Hepatic stellate cell (primary cell): ENCODE measurements around the gene PIGM.
"Not testable (repeated sequence)": the region's sequence is repeated elsewhere in the genome, so short reads cannot be mapped to it uniquely, and the experiment has no call there.

Experiments
- DNase-seq: peaks from one replicate; pipeline ENCODE4 v3.0.0; 2011; ENCODE audit warnings: low spot score

Gene PIGM

GRCh38 chr1:160061369-160062229 lies 29.8 kb upstream of the PIGM start:
- no peak for DNase-seq

DNA sequence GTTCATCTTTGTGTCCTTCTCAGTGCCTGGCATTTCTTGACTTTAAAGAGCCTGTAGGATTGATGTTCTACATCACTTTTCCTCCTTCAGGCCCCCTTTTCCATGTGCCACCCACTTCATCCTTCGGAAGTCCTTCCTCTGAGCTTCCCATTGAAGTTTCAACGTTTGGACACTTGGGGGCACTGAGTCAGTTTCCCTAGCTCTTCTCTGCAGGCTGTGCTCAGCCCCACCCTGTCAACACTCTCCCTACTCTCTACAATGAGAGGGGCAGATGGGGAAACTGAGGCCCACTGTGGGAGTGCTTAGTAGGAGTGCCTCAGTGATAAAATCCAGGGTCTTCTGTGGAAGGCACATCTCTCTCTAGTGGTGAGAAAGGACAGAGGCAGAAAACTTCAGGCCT lies 26.3 kb upstream of the PIGM start:
- no peak for DNase-seq

DNA sequence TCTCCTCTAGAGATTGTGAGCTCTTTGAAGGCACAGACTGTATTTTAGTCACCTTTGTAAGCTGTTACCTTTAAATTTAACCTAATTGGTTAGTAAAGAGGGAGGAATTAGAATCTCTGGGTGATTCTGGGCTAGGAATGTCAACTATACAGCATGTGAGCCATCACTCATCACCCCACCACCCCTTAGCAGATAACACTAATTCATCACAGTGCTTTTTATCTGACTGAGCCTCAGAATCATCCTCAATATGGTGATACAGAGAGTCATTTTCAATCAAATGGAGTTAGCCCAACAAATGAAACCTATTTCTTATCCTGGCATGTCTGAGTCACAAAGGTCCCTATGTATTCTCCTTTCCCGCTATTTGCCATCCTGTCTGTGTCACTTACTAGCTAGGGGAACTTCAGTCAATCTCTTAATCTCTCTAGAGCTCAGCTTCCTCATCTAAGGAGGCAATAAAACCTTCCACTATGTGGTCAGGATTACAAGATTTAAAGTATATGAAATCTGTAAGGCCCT lies 24.9 kb upstream of the PIGM start:
- no peak for DNase-seq

- no peak for DNase-seq
Observed at GRCh38 chr1:160053548-160054365, 22.0 kb upstream of the PIGM start.

- DNase-seq: no peak
Observed at GRCh38 chr1:160052936-160053335, 21.1 kb upstream of the PIGM start.

DNA sequence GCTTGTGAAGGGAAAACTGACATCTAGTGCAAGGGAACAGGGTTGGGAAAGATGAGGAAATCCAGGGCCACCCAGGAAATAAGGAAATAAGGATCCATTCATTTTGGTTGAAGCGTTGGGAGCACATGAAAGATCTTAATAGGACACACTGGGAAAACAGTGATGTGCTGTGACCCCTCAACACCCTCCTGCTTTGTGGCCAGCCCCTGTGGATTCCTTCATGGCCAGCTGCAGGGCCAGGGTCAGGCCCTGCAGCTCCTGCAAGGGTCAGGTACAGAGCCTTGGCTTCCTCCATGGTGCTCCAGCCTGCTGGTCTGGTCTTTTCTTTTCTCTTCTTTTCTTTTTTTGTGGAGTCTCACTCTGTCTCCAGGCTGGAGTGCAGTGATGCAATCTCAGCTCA lies 18.8 kb upstream of the PIGM start:
- no peak for DNase-seq

- not testable (repeated sequence) for DNase-seq
Observed at GRCh38 chr1:160050182-160050581, 18.4 kb upstream of the PIGM start.

DNA sequence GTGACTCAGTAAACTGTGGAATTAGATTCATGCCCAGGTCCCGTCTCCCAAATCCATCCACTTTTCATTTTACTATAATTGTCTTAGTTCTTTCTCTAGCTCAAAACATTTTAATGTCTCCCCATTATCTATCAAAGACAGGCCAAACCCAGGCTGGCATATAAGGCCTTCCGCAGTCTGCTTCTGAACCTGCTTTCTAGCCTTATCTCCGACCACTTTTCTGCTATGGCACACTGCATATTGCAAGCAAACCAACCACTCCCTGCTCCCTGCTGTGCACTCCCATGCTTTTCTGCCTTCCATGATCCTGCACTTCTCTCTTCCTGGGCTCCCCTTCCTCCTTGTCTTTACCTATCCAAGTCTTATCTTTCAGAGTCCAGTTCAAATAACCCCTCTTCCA lies 17.3 kb upstream of the PIGM start:
- DNase-seq: no peak

- no peak for DNase-seq
Observed at GRCh38 chr1:160048335-160048734, 16.5 kb upstream of the PIGM start.

GRCh38 chr1:160047111-160047991 lies 15.6 kb upstream of the PIGM start:
- no peak for DNase-seq

GRCh38 chr1:160046494-160047110 lies 14.8 kb upstream of the PIGM start:
- DNase-seq: peak; percentile 70

DNA sequence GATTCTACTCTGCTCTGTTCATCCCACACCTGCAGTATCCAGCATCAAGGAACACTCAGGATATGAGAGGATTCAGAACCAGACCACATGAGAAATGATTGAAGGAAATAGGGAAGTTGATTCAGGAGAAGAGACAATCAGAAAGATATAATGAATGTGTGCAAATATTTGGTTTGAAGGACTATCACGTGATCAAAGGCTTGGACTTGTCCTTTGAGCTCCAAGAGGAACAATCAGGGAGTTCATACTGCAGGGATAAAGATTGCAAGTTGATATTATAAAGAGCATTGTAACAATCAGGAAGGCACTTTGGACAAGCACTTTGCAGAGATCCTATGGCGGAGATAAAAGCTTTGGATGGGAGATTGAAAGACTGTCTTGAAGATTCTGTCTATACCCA lies 13.9 kb upstream of the PIGM start:
- DNase-seq: no peak

DNA sequence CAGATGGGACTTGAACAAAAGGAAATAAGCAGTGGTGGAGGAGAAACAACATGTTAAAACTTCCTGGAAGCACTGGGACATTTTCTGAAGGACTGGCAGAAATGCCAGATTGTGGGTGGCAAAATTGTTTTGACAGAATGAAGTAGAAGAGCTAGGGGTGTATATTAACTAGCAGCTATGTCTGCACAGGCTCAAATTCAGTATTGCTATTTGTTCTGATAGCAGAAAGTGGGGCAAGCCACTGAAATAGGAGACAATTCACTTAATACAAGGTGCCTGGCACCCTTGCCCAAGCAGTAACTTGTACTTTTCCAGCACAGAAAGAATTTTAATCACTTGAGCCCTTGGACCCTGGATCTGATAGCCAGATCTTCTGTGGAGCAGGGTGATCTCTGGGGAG lies 11.8 kb upstream of the PIGM start:
- DNase-seq: no peak

DNA sequence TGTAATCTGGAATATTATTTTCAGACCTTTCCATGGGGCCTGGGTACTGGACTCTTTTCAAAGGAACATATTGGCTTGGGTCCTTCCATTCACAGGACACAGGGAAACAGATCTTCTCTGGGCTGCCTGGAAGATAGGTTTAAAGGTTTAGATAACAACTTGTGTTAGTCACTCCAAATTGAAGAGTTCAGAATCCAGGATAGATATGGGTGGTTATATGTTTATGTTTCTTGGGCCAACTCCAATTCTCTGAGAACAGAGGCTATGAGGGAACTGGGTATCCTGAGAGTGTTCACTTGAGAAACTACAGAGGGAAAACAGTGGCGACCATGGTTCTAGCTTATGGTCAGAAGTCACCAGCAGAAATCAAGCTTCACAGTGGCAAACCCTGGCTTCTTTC lies 8.7 kb upstream of the PIGM start:
- no peak for DNase-seq

GRCh38 chr1:160032165-160032820 lies 503 bp upstream of the PIGM start:
- DNase-seq: no peak

DNA sequence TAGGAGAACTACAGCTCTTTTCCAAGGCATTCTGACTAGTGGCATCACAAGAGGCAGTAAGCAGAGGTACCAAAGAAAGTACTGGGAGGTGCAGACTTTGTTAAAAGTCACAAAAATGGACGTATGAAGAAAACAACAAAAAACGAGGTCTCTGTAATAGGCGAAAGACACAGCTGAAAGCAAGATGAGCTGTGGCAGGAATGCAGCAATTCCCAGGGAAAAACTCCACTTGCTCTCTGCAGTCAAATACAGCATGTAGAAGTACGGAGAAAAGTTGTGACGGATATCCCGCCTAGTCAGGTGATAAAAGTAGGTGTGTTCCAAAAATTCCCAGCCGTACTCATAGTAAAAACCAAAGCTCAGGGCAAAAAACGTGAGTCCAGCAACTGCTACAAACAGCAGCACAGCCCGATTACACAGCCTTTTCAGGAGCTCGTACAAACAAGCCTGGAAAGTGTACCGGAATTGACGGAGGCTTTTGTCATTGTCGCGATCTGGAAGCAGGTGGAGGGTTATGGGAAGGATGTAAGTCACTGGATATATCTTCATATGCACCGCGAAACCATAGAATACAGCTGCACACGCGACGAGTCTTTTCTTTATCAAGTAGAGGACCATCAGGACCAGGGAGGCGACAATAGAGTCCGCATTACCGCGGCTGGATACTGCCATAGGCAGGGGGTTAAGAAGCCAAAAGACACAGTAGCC lies 979 bp downstream of the PIGM start:
- no peak for DNase-seq

DNA sequence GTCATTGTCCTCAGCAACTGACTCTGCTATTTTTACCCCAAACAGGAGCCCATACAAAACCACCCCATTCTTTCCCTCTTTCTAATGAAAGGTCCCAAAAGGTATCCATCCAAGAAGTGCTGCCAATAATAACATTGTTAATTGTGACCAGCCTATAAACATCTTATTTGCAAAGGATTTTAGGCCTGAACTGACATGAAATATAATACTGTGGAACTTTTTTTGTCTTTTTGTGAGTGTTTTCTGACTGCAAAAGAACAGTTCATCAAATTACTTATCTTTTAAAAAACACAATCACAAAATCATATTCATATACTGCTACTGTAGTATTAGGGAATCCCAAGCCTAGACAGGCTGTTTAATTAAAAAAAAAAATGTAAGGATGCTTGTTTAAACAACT lies 3.4 kb downstream of the PIGM start:
- no peak for DNase-seq

DNA sequence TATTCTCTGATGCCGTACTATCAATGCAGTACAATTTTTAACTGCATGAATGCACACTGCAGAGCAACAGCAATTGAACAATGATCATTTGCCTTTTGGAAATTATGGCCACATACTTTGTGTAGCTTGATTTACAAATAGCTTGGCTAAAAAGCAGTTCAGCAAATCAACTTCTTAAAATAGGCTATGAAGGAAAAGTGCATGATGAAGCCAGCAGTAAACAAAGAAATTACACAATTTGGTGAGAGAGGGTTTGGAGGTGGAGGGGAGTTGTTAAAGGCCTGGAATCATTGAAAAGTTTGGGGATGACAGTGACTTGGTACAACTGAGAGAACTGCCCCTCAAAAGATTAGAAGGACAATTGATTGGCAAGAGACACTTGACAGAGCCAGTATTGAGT lies 6.5 kb downstream of the PIGM start:
- no peak for DNase-seq

DNA sequence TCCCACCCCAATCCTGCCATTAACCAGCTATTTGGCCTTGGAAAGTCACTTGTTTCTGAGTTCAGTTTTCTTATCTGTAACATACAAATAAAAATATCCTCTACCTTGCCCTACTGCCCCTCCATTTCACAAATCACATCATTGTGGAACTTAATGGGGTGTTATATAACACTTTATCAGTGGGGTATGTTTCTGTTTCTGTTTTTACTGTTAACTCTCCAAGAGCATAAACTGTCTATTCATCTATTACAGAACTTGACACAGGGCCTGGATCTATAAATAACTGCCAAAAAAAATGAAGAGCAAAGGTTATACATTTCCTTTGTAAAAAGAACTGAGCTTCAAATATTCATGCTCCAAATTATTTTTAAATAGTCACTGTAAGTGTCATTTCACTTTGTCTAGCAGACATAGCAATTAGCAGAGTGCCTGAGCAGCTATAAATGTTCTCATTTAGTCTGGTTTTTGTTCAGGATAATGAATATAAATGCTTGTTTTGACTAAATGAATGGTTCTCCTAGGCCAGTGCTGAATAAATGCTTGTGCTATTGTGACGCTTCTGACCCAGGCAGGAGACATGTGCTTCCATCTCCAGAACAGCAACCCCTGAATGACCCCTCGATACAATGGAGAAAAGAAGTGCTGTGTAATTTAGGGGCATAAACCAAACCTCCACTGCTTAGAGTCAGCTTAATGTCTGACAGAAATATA lies 7.4 kb downstream of the PIGM start:
- no peak for DNase-seq
